Cerebellar cortex (tissue), 1 donor: ENCODE results near the gene MEIKIN.

Source experiments
- DNase-seq: peaks from one replicate; pipeline ENCODE4 v3.0.0-alpha.2; 2015; ENCODE audit warnings: low spot score

MEIKIN gene

DNA sequence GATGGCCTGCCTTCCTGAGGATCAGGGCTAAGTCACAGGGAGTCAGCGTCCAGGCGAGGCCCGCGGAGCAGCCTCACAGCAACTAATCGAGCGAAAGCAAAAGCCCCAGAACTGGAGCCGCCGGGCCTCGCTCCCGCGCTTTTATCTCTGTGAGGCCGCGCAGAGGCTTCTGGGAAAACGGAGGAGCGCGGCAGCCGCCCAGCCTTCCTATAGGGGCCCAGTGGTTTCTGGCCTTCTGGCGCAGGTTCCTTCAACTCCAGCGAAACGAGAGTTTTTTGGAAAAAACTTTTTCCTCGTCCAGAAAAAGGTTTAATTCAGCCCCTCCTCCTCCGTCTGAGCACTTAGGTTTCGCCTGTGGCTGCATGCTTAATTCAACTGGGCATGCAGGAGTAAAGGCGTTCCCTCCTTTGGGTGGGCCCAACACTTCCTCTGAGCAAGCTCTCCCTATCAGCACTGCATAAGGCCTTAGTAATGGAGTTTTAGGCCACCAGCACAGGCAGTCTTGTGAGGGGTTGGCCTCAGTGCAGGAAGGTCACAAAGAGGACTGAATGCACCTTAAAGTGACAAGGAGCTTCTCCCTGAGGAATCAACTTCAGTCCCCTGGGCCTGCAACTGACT is at the start of gene MEIKIN:
MEIKIN (minus strand) TSS at position 113 of the 618 bp plus-strand sequence. CDS start 158 bp downstream, outside the sequence.
- no peak for DNase-seq

DNA sequence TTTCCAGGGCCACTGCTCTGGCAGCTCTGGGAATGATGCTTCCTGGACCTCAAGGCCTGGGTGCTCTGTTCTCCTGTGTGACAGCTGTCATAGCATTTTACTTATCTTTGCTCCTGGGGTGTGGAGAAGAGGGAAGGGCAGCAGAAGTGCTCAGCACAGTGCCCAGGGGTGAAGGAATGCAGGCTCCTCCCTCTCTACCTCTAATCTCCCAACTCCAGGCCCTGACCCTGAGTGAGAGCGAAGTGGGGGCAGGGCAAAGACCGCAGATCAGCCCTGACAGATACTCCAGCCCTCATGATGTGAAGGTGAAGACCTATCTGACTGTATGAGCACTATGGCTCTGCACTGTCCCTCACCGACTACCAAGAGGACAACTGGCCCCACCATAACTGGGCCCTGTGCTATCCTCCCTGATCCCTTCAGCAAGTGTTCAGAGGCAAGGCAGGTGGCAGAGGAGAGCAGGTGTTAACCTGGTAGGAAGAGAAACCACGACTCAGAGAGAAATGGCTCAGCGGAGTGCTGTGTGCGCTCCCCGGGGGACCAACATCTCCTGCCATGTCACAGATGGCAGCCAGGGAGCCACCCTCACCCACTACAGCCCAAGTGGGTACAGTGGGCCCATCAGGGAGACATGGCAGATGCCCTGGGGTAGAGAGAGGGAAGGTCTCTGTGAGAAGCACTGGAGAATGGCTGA is 49.2 kb upstream of the MEIKIN start:
- DNase-seq: no peak

- no peak for DNase-seq
Observed at GRCh38 chr5:131994090-131994489, 48.6 kb upstream of the MEIKIN start.

- DNase-seq: no peak
Observed at GRCh38 chr5:131993676-131994075, 48.2 kb upstream of the MEIKIN start.

- no peak for DNase-seq
Observed at GRCh38 chr5:131992370-131992769, 46.9 kb upstream of the MEIKIN start.

DNA sequence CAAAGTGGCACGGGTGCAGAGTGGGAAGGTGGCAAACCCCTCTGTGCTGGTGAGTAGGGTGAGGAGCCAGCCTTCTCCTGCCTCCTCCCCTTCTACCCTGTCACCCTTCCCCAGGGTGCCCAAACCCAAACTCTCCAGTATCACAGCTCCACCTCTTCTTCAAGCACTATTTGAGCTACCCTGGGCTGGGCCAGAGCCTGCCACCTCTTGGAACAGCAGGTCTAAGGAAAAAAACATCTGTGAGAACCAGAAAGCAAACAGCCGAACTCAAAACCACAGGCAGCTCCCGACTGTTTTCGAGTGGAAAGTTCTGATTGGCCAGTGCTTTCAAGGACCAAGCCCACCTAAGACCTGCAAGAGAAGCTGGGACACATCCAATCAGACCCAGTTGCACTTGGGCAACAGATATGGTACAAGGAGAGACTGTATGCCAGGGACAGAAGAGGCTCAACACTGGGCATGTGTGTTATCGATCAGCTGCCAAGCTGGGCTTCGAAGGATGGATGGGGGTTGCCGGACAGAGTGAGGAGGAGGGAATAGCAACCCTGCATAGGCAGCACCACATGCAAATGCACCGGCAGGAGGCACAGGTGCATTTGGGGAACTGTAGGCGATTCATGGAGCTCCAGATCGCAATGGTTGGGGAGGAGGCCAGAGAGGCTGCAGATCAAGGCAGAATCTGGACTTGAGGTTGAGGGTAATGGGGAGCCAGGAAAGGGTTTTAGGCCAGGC is 46.3 kb upstream of the MEIKIN start:
- DNase-seq: no peak

GRCh38 chr5:131990716-131991115 is 45.3 kb upstream of the MEIKIN start:
- no peak for DNase-seq

GRCh38 chr5:131988601-131989000 is 43.1 kb upstream of the MEIKIN start:
- no peak for DNase-seq

DNA sequence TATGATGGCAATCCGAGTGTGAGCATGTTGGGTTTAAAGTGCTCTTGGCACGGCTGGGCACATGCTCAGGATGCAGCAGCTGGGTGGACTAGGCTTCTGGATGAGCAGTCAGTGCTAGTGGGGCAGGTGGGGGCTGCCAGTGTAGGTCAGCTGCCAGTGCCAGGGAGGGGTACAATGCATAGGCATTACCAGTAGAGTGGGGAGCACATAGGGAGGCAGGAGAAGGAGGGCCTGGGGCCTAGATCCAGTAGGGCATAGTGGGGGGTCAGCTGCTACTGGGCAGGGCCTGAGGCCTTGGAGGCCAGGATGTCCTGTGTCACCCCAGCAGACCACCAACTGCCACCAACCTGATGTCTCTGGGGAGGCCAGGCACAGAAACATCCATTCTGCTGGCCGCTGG is 41.8 kb upstream of the MEIKIN start:
- no peak for DNase-seq

GRCh38 chr5:131986161-131986912 is 40.9 kb upstream of the MEIKIN start:
- DNase-seq: no peak

GRCh38 chr5:131984956-131985665 is 39.6 kb upstream of the MEIKIN start:
- DNase-seq: no peak

GRCh38 chr5:131983244-131983771 is 37.8 kb upstream of the MEIKIN start:
- peak; percentile 45 for DNase-seq

DNA sequence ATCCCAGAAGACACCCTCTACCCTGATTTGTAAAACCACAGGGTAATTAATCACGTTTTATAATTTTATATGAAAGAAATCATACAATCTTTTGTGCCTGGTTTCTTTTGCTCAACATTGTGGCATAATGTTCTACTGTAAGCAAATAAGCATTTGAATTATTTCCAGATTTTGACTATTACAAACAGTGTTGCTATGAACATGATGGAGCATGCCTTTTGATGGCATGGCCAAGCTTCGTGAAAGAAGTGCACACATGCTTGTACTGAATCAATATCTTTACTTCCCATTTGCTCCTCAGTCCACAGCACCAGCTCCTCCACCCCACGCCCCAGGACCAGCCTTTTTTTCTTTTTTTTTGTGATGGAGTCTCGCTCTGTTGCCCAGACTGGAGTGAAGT is 36.1 kb upstream of the MEIKIN start:
- DNase-seq: no peak

DNA sequence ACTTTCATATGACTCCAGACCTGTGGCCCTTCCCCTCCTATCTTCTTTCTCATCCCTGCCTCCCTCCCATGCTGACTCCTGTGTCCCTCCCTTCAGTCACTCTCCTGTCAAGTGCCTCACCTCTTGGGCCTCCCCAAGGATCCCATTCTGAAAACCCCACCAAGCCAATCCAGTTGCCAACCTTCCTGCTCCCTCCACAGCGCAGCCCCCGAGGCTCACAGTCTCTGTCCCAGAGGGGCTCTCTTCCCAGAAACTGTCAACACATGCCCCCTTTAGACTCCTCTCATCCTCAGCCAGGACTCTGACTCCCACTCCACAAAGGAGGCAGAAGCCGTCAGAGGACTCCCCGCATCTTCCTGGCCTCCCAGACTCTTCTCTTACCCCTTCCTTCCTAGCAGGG is 35.2 kb upstream of the MEIKIN start:
- no peak for DNase-seq

DNA sequence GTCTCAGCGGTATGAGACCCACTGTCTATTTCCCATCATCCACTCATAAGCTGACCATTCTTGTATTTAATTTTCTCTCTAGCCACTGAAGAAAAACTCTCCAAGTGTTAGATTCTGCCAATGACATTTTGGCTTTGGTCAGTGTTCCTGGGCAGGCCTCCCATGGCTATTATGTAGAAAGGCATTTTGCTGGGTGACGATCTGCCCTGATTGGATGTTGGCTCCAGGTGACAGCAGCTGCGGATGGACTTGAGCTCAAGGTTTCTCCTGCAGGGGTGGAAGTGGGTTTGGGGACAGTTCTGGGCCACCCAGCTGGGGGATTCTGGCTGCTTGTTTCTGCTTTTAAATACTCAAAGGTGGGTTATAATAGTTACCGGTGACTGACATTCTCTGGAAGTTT is 34.4 kb upstream of the MEIKIN start:
- DNase-seq: no peak

- DNase-seq: no peak
Observed at GRCh38 chr5:131977212-131977604, 31.7 kb upstream of the MEIKIN start.

DNA sequence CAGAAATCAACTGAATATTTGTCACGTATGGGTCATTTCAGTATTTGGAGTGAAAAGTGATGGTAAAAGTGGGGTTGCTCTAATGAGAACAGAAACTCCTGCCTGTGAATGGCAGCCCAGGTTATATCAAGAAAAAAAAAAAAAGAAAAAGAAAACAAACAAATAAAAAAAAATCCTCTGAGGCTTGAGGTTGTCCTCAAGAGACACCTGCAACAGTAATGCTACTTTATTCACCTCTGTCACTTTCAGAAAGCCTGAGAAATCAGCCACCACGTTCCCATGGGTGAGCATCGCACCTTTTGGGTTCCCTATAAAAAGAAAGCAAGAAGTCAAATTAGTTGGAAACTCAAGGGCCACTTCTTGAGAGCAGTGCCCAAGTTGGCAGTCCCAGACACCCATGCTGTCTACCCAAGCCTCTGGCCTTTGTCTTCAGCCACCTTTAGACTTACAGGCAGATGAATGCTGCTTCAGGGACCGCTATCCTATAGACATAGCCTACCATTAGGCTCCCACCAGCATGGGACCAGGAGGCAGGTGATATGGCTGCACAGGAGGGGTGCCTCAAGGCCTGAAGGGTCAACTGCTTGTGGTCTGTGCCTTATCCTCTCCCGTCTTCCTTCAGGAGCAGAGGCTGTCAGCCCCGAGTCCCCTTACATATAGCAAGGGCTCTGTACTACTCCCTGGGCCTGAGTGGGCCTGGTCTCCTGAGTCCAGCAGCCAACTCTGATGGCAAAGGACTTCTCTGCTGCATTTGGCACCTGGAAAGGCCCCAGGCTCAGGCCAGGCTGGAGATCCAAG is 31.1 kb upstream of the MEIKIN start:
- no peak for DNase-seq

- no peak for DNase-seq
Observed at GRCh38 chr5:131974956-131975726, 29.7 kb upstream of the MEIKIN start.

- DNase-seq: no peak
Observed at GRCh38 chr5:131974622-131974955, 29.1 kb upstream of the MEIKIN start.

- no peak for DNase-seq
Observed at GRCh38 chr5:131974016-131974415, 28.6 kb upstream of the MEIKIN start.
